HepG2 (cell line): Measurements from ENCODE around the gene LRRC39. TPM values are rescaled to one million over a fixed set of nuclear protein-coding genes. Genes with fewer than 3 reads are reported as not detected.

Source experiments
- ATAC-seq: fragments of 200-7000 bp; cut with Tn5 transposase; 3 replicates; pipeline ENCODE4 v1.9.1; 2020; ENCODE audit warnings: mild to moderate bottlenecking, moderate library complexity
- BruUV-seq: library from RNA; stranded (reverse); fragments of 400-500 nt; replicated peaks from 2 replicates; lab custom pipeline; 2021; lab: Mats Ljungman, UMichigan
- CTCF ChIA-PET: fragments of 300-600 bp; formaldehyde crosslinking; extraction: SDS; loops from one replicate; lab custom pipeline; 2021; ENCODE audit warnings: low total read pairs, inconsistent platforms, low intra/inter-chr PET ratio; lab: Yijun Ruan, JAX
- POLR2A ChIA-PET: fragments of 350-600 bp; sonication (Branson Sonifier 250); formaldehyde crosslinking; loops from one replicate; lab custom pipeline; 2020; ENCODE audit warnings: antibody characterized with exemption, inconsistent platforms; lab: Yijun Ruan, JAX
- DNase-seq: peaks from one replicate; pipeline ENCODE4 v3.0.0-alpha.2; 2015; ENCODE audit warnings: low spot score
- FAIRE-seq: peaks from 3 replicates; lab custom pipeline; 2011; peaks lifted over from hg19 to GRCh38; lab: Jason Lieb, UNC
- H2AFZ ChIP-seq: one replicate; pipeline ENCODE4 v1.6.1; 2011; ENCODE audit warnings: low read length, inconsistent platforms
- H3K27ac ChIP-seq: fragments of 300-600 bp; 3 replicates; pipeline ENCODE4 v1.8.0; 2011; ENCODE audit warnings: mixed run types, mild to moderate bottlenecking, mixed read lengths, low read length, inconsistent platforms; ENCODE audit not compliant: insufficient read depth; ENCODE audit errors: extremely low read length
- H3K27me3 ChIP-seq, 2 experiments: fragments of 200-600 bp in 1 of 2; 2 replicates in 1 of 2; 3 replicates in 1 of 2; pipeline versions ENCODE4 v1.6.0 to v1.8.0; 2011; ENCODE audit warnings: low read length in 2 of 2, mild to moderate bottlenecking in 2 of 2, moderate library complexity in 2 of 2, inconsistent platforms in 1 of 2; ENCODE audit not compliant: insufficient read depth in 2 of 2, control insufficient read depth in 1 of 2
- H3K36me3 ChIP-seq, 2 experiments: fragments of 200-600 bp in 1 of 2; replicated peaks in 1 of 2; 2 replicates in 1 of 2; 3 replicates in 1 of 2; pipeline versions ENCODE4 v1.5.1 to v1.8.0; 2011; ENCODE audit warnings: low read length in 2 of 2, inconsistent platforms in 1 of 2; ENCODE audit not compliant: insufficient read depth in 2 of 2, control insufficient read depth in 1 of 2
- H3K4me1 ChIP-seq: 2 replicates; pipeline ENCODE4 v1.5.1; 2012; ENCODE audit warnings: low read length, inconsistent platforms; ENCODE audit not compliant: insufficient read depth
- H3K4me2 ChIP-seq: 2 replicates; pipeline ENCODE4 v1.6.0; 2011; ENCODE audit warnings: low read depth, low read length, inconsistent platforms
- H3K4me3 ChIP-seq, 3 experiments: fragments of 200-600 bp in 1 of 3; sonication (generic), shearing (Covaris generic) in 1 of 3; replicated peaks in 1 of 3; 2 replicates each; pipeline ENCODE4 v1.5.1; 2011 to 2016; ENCODE audit warnings: low read length in 3 of 3, inconsistent platforms in 2 of 3, low read depth in 2 of 3, mild to moderate bottlenecking in 2 of 3, control low read depth in 1 of 3, mixed read lengths in 1 of 3; ENCODE audit not compliant: insufficient read depth in 1 of 3
- H3K79me2 ChIP-seq: one replicate; pipeline ENCODE4 v1.6.1; 2011; ENCODE audit warnings: low read length, inconsistent platforms; ENCODE audit not compliant: insufficient read depth
- H3K9ac ChIP-seq: 2 replicates; pipeline ENCODE4 v1.6.0; 2011; ENCODE audit warnings: mild to moderate bottlenecking, low read depth, low read length, inconsistent platforms; ENCODE audit not compliant: insufficient read depth
- H3K9me3 ChIP-seq: 2 replicates; pipeline ENCODE4 v1.5.1; 2012; ENCODE audit warnings: mild to moderate bottlenecking, low read length
- H4K20me1 ChIP-seq: 2 replicates; pipeline ENCODE4 v1.6.0; 2011; ENCODE audit warnings: inconsistent platforms, mild to moderate bottlenecking, low read length, moderate library complexity; ENCODE audit not compliant: insufficient read depth
- MBNL3 ChIP-seq: fragments of 250-450 bp; sonication (Bioruptor Pico); conservative IDR thresholded peaks from 2 replicates; pipeline ENCODE4 v1.8.0; 2022; ENCODE audit warnings: mild to moderate bottlenecking, inconsistent platforms
- NFE2 ChIP-seq: sonication (generic); formaldehyde crosslinking; IDR thresholded peaks from 2 replicates; pipeline ENCODE4 v1.4.0; 2020; ENCODE audit warnings: missing genetic modification reagents
- REL ChIP-seq: sonication (generic); formaldehyde crosslinking; conservative IDR thresholded peaks from 2 replicates; pipeline ENCODE4 v1.8.0; 2022; ENCODE audit warnings: mild to moderate bottlenecking, missing genetic modification reagents, moderate library complexity
- SMAD9 ChIP-seq: sonication (generic); formaldehyde crosslinking; IDR thresholded peaks from 2 replicates; pipeline ENCODE4 v1.5.1; 2020; ENCODE audit warnings: mild to moderate bottlenecking, missing genetic modification reagents
- SRF ChIP-seq: IDR thresholded peaks from 2 replicates; pipeline ENCODE4 v1.6.1; 2011; ENCODE audit warnings: mild to moderate bottlenecking, low read depth, low read length, moderate library complexity
- STAG1 ChIP-seq: sonication (generic); formaldehyde crosslinking; IDR thresholded peaks from 2 replicates; pipeline ENCODE4 v1.4.0; 2020; ENCODE audit warnings: missing genetic modification reagents
- ZBTB3 ChIP-seq: sonication (generic); formaldehyde crosslinking; IDR thresholded peaks from 2 replicates; pipeline ENCODE4 v1.4.0; 2020; ENCODE audit warnings: low read depth, mild to moderate bottlenecking, moderate library complexity, missing genetic modification reagents, borderline replicate concordance
- ZNF441 ChIP-seq: sonication (generic); formaldehyde crosslinking; IDR thresholded peaks from 2 replicates; pipeline ENCODE4 v1.7.0; 2021; ENCODE audit warnings: missing genetic modification reagents, borderline replicate concordance
- ZNF629 ChIP-seq: sonication (generic); formaldehyde crosslinking; conservative IDR thresholded peaks from 2 replicates; pipeline ENCODE4 v1.5.0; 2020; ENCODE audit warnings: missing genetic modification reagents
- ZNF737 ChIP-seq: sonication (generic); formaldehyde crosslinking; IDR thresholded peaks from 2 replicates; pipeline ENCODE4 v1.5.0; 2020; ENCODE audit warnings: missing genetic modification reagents, mild to moderate bottlenecking, borderline replicate concordance
- ZNF773 ChIP-seq: sonication (generic); formaldehyde crosslinking; IDR thresholded peaks from 2 replicates; pipeline ENCODE4 v1.4.0; 2020; ENCODE audit warnings: missing genetic modification reagents, borderline replicate concordance
- ZSCAN12 ChIP-seq: sonication (generic); formaldehyde crosslinking; IDR thresholded peaks from 2 replicates; pipeline ENCODE4 v1.9.0; 2021; ENCODE audit warnings: mild to moderate bottlenecking, missing genetic modification reagents
- ZSCAN29 ChIP-seq: sonication (generic); formaldehyde crosslinking; conservative IDR thresholded peaks from 2 replicates; pipeline ENCODE4 v1.4.0; 2020; ENCODE audit warnings: mild to moderate bottlenecking, missing genetic modification reagents
- WGBS: methylation state at CpG from one replicate; pipeline ENCODE4 v1.1.6; 2017; ENCODE audit warnings: low lambda C conversion rate; 5-methylcytosine and 5-hydroxymethylcytosine counted together
- in situ Hi-C: cut with HindIII; loops from 2 replicates; pipeline ENCODE4 v1.10.0; 2017; ENCODE audit warnings: low pct_unique_long_range_greater_than_20kb; ENCODE audit not compliant: extremely low pct_ligation_motif_present
- intact Hi-C: fragments of 100-400 bp; cut with micrococcal nuclease; formaldehyde crosslinking; loops from one replicate; pipeline ENCODE4 v1.10.0; 2022; ENCODE audit not compliant: unreplicated experiment
- polyA plus RNA-seq, 8 experiments: library from polyadenylated mRNA; depleted of rRNA in 3 of 8; stranded (reverse) in 7 of 8; unstranded in 1 of 8; fragments of >200 nt; fragmentation: Illumina TruSeq in 4 of 8; extraction: Trizol in 4 of 8; gene quantifications; 2 replicates each; pipeline versions ENCODE4 v1.2.1 to v1.2.3, GENCODE V29; 2011 to 2016; ENCODE audit warnings: low read depth in 4 of 8, missing spikeins in 1 of 8, mixed read lengths in 1 of 8; ENCODE audit not compliant: insufficient read depth in 1 of 8
- total RNA-seq, 5 experiments: library from RNA; depleted of rRNA; stranded (reverse); fragments of >200 nt; fragmentation: Illumina TruSeq; extraction: Trizol; gene quantifications; 2 replicates each; pipeline ENCODE4 v1.2.3, GENCODE V29; 2016; ENCODE audit warnings: low read depth in 1 of 5
- TF ChIP-seq, protein P1 (sequence below): sonication (generic); formaldehyde crosslinking; IDR thresholded peaks from 2 replicates; pipeline ENCODE4 v1.5.0; 2020; ENCODE audit warnings: mild to moderate bottlenecking, missing genetic modification reagents, moderate library complexity
- TF ChIP-seq, protein P2 (sequence below): sonication (generic); formaldehyde crosslinking; IDR thresholded peaks from 2 replicates; pipeline ENCODE4 v1.5.0; 2020; ENCODE audit warnings: mild to moderate bottlenecking, low read depth, missing genetic modification reagents, borderline replicate concordance
- TF ChIP-seq, protein P3 (sequence below): IDR thresholded peaks from 2 replicates; pipeline ENCODE4 v1.6.1; 2016; ENCODE audit warnings: low read depth, control low read depth

Gene LRRC39
- total and polyA plus RNA-seq, 2 of the 13 experiments (the other 11 are each of a cell fraction or from before 2014, with no cell fraction given), result 0.07 to 0.32 TPM

DNA sequence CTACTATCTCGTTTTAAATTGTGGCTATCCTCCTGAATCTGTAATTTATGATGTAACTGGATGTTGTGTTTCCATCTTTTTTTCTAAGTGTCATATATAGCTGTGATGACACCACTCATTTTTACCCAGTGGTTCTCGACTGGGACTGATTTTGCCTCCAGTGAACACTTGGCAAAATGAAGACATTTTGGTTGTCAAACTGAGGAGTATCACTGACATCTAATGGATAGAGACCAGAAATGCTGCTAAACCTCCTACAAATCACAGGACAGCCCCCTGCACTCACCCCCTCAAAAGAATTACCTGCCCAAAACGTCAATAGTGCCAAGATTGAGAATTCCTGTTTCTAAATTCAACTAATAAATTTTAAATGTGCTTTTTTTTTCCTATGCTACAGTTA, 43.2 kb downstream of the LRRC39 start:
- Histone ChIP-seq H3K9ac (no peak overlapping the region), H3K4me3 (no peak overlapping the region), H2AFZ (no peak overlapping the region), H3K9me3 (no peaks in the 10 kb centered on the region), H3K27me3 (no peaks in the 10 kb centered on the region), H3K4me1 (peaks cover 35% of the 10 kb centered on the region), H3K79me2 (peaks cover 44% of the 10 kb centered on the region), H3K36me3 (peaks cover 11 to 21% of the 10 kb centered on the region in 2 experiments), H3K4me2 (peak overlapping the region; percentile 74; the same call in 1 of the 2 replicates), H4K20me1 (no peaks in the 10 kb centered on the region), H3K27ac (no peak overlapping the region)
- peak; percentile 13 for DNase-seq
- TF ChIP-seq SRF, result no peak
- no peak for TF ChIP-seq SMAD9 (CRISPR knock-in tag)
- TF ChIP-seq ZSCAN12, result no peak
- no peak for TF ChIP-seq NFE2 (CRISPR knock-in tag)
- TF ChIP-seq ZNF629, result no peak
- TF ChIP-seq ZNF737 (CRISPR knock-in tag), result no peak
- TF ChIP-seq ZSCAN29 (CRISPR knock-in tag), result no peak
- no peak for TF ChIP-seq REL (CRISPR knock-in tag)
- TF ChIP-seq, protein P1, sequence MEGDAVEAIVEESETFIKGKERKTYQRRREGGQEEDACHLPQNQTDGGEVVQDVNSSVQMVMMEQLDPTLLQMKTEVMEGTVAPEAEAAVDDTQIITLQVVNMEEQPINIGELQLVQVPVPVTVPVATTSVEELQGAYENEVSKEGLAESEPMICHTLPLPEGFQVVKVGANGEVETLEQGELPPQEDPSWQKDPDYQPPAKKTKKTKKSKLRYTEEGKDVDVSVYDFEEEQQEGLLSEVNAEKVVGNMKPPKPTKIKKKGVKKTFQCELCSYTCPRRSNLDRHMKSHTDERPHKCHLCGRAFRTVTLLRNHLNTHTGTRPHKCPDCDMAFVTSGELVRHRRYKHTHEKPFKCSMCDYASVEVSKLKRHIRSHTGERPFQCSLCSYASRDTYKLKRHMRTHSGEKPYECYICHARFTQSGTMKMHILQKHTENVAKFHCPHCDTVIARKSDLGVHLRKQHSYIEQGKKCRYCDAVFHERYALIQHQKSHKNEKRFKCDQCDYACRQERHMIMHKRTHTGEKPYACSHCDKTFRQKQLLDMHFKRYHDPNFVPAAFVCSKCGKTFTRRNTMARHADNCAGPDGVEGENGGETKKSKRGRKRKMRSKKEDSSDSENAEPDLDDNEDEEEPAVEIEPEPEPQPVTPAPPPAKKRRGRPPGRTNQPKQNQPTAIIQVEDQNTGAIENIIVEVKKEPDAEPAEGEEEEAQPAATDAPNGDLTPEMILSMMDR, result peak; percentile 34
- no peak for TF ChIP-seq ZNF773
- TF ChIP-seq STAG1 (CRISPR knock-in tag), result peak; percentile 42
- TF ChIP-seq, protein P2, sequence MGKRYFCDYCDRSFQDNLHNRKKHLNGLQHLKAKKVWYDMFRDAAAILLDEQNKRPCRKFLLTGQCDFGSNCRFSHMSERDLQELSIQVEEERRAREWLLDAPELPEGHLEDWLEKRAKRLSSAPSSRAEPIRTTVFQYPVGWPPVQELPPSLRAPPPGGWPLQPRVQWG (CRISPR knock-in tag), result no peak
- no peak for TF ChIP-seq ZNF441 (CRISPR knock-in tag)
- TF ChIP-seq, protein P3, sequence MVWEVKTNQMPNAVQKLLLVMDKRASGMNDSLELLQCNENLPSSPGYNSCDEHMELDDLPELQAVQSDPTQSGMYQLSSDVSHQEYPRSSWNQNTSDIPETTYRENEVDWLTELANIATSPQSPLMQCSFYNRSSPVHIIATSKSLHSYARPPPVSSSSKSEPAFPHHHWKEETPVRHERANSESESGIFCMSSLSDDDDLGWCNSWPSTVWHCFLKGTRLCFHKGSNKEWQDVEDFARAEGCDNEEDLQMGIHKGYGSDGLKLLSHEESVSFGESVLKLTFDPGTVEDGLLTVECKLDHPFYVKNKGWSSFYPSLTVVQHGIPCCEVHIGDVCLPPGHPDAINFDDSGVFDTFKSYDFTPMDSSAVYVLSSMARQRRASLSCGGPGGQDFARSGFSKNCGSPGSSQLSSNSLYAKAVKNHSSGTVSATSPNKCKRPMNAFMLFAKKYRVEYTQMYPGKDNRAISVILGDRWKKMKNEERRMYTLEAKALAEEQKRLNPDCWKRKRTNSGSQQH (CRISPR knock-in tag), result no peak
- no peak for TF ChIP-seq MBNL3 (CRISPR knock-in tag)
- TF ChIP-seq ZBTB3 (CRISPR knock-in tag), result no peak
- WGBS, result 78% methylated on average over 3 of the region's 3 CpGs
- intact Hi-C loops, result loop anchor here (5.0 to 10.0 kb wide), 4 partner anchors 132 to 322 kb away; partner anchors contain the start of genes CDC14A, RTCA and SLC35A3
- ChIA-PET POLR2A (no interaction called here), CTCF (no interaction called here)
- no peak for FAIRE-seq
- no peak for ATAC-seq
- no TSS peak for BruUV-seq
- in situ Hi-C loops, result no loop called here
